ENCODE data around the gene OR10C1. TPM values are rescaled to one million over a fixed set of nuclear protein-coding genes. Genes with fewer than 3 reads are reported as not detected.

The OR10C1 gene
- total and polyA plus RNA-seq, 2 donors (not counting 1 experiment from before 2014, with no cell fraction given) = not detected

DNA sequence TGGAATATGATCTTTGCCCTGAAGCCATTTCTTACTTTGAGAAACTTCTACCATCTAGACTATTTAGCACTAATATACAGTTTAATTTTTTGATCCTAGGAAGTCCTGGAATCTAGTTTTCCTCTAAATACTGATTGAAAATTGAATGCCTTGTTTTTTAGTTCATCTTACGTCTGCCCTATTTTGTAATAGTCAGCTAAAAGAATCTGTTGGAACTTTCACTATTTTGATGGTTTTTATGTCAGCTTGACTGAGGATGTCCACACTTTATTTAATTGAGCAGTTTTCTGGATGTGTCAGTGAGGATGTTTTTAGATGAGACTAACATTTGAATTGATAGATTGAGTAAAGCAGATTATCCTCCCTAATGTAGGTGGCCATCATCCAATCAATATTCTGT lies 35.3 kb upstream of the OR10C1 start:
- no peak for TF ChIP-seq EZH2 (IDR thresholded peaks at IDR 0.05; ENCODE audit: low read length, missing control alignments)
- TF ChIP-seq CTCF (conservative IDR thresholded peaks at IDR 0.05 in 1 of 2, IDR thresholded peaks at IDR 0.05 in 1 of 2; ENCODE audit: low read depth in 1 of 2, low read length in 2 of 2) = no peak
- Histone ChIP-seq H3K4me1 (ENCODE audit: control insufficient read depth, extremely low read depth, insufficient read depth, low read length) (no peaks in the 10 kb centered on the region), H3K4me2 (ENCODE audit: extremely low read depth, insufficient read depth, low read length) (no peak overlapping the region), H3K36me3 (ENCODE audit: control insufficient read depth, insufficient read depth, low read length) (no peaks in the 10 kb centered on the region), H3K9me3 (ENCODE audit: control insufficient read depth, insufficient read depth, low read depth, low read length) (no peaks in the 10 kb centered on the region), H3K79me2 (ENCODE audit: control insufficient read depth, insufficient read depth, low read length) (no peaks in the 10 kb centered on the region), H3K27me3 (ENCODE audit: control insufficient read depth, insufficient read depth, low read length) (no peaks in the 10 kb centered on the region), H3K27ac (ENCODE audit: insufficient read depth, low read length) (no peak overlapping the region), H3K4me3 (replicated peaks in 1 of 4; ENCODE audit: control extremely low read depth in 1 of 4, insufficient read depth in 1 of 4, low read depth in 3 of 4, low read length in 4 of 4) (no peak overlapping the region), H2AFZ (ENCODE audit: low read length) (no peak overlapping the region), H4K20me1 (ENCODE audit: control insufficient read depth, extremely low read depth, insufficient read depth, low read length) (no peaks in the 10 kb centered on the region), H3K9ac (ENCODE audit: insufficient read depth, low read length) (no peak overlapping the region)
- DNase-seq (ENCODE audit: low read depth in 2 of 2) = no peak

DNA sequence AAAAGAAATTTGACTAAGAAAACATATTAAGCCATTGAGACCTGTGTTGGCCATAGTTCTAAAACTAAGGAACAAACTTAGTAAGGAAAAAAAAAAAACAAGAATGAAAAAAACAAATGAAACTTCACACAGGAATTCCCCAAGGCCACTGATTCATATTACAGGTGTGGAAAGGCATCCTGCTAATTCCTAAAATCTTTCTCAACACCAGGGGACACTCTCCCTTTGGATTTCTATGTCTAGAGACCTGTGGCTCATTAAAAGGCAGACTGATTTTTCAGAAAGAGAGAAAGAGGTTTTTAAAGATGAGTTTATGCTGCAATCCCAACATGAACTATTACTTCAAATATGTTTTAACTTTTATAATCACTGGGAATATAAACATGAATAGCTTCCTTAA lies 24.5 kb upstream of the OR10C1 start, which contains the start of gene OR12D1:
Gene OR12D1, plus strand, starts transcription at position 341 of the 400 bp plus-strand sequence.
- no peak within 1 kb of the TSS for H3K4me3 ChIP-seq (replicated peaks in 1 of 4; ENCODE audit: control extremely low read depth in 1 of 4, insufficient read depth in 1 of 4, low read depth in 3 of 4, low read length in 4 of 4)
- H3K79me2 ChIP-seq (ENCODE audit: control insufficient read depth, insufficient read depth, low read length) = no peaks in the 10 kb centered on the region
- no peak for DNase-seq (ENCODE audit: low read depth in 2 of 2)
- H2AFZ ChIP-seq (ENCODE audit: low read length) = no peak within 1 kb of the TSS
- no peaks in the 10 kb centered on the region for H3K4me1 ChIP-seq (ENCODE audit: control insufficient read depth, extremely low read depth, insufficient read depth, low read length)
- H3K36me3 ChIP-seq (ENCODE audit: control insufficient read depth, insufficient read depth, low read length) = no peaks in the 10 kb centered on the region
- H3K27me3 ChIP-seq (ENCODE audit: control insufficient read depth, insufficient read depth, low read length) = no peaks in the 10 kb centered on the region
- no peak within 1 kb of the TSS for H3K27ac ChIP-seq (ENCODE audit: insufficient read depth, low read length)
- no peaks in the 10 kb centered on the region for H3K9me3 ChIP-seq (ENCODE audit: control insufficient read depth, insufficient read depth, low read depth, low read length)
- no peak within 1 kb of the TSS for H3K9ac ChIP-seq (ENCODE audit: insufficient read depth, low read length)
- H4K20me1 ChIP-seq (ENCODE audit: control insufficient read depth, extremely low read depth, insufficient read depth, low read length) = no peaks in the 10 kb centered on the region
- no peak for TF ChIP-seq EZH2 (IDR thresholded peaks at IDR 0.05; ENCODE audit: low read length, missing control alignments)
- TF ChIP-seq CTCF (conservative IDR thresholded peaks at IDR 0.05 in 1 of 2, IDR thresholded peaks at IDR 0.05 in 1 of 2; ENCODE audit: low read depth in 1 of 2, low read length in 2 of 2) = no peak
- no peak within 1 kb of the TSS for H3K4me2 ChIP-seq (ENCODE audit: extremely low read depth, insufficient read depth, low read length)

- H3K27me3 ChIP-seq (ENCODE audit: control insufficient read depth, insufficient read depth, low read length) = no peaks in the 10 kb centered on the region
- H3K4me2 ChIP-seq (ENCODE audit: extremely low read depth, insufficient read depth, low read length) = no peak overlapping the region
- H3K4me1 ChIP-seq (ENCODE audit: control insufficient read depth, extremely low read depth, insufficient read depth, low read length) = no peaks in the 10 kb centered on the region
- H3K9me3 ChIP-seq (ENCODE audit: control insufficient read depth, insufficient read depth, low read depth, low read length) = no peaks in the 10 kb centered on the region
- TF ChIP-seq CTCF (conservative IDR thresholded peaks at IDR 0.05 in 1 of 2, IDR thresholded peaks at IDR 0.05 in 1 of 2; ENCODE audit: low read depth in 1 of 2, low read length in 2 of 2) (no peak), EZH2 (IDR thresholded peaks at IDR 0.05; ENCODE audit: low read length, missing control alignments) (no peak)
- no peaks in the 10 kb centered on the region for H4K20me1 ChIP-seq (ENCODE audit: control insufficient read depth, extremely low read depth, insufficient read depth, low read length)
- no peak for DNase-seq (ENCODE audit: low read depth in 2 of 2)
- H3K36me3 ChIP-seq (ENCODE audit: control insufficient read depth, insufficient read depth, low read length) = no peaks in the 10 kb centered on the region
- H3K79me2 ChIP-seq (ENCODE audit: control insufficient read depth, insufficient read depth, low read length) = no peaks in the 10 kb centered on the region
- H3K4me3 ChIP-seq (replicated peaks in 1 of 4; ENCODE audit: control extremely low read depth in 1 of 4, insufficient read depth in 1 of 4, low read depth in 3 of 4, low read length in 4 of 4) = no peak overlapping the region
- H3K9ac ChIP-seq (ENCODE audit: insufficient read depth, low read length) = no peak overlapping the region
- no peak overlapping the region for H3K27ac ChIP-seq (ENCODE audit: insufficient read depth, low read length)
- H2AFZ ChIP-seq (ENCODE audit: low read length) = no peak overlapping the region
Measured at GRCh38 chr6:29419516-29419915, 19.6 kb upstream of the OR10C1 start.
